Uterus (tissue), 4 donors: ENCODE data around the gene GRIK2. TPM values are rescaled to one million over a fixed set of nuclear protein-coding genes. Genes with fewer than 3 reads are reported as not detected.

Experiments
- DNase-seq, 2 donors: peaks; one replicate each; pipeline ENCODE4 v3.0.0-alpha.2; 2019 to 2020
- H3K27ac ChIP-seq, 2 donors: fragments of 200-600 bp; sonication (generic); 1 replicate in 1 of 2; 2 replicates in 1 of 2; pipeline ENCODE4 v1.5.1; 2016 to 2018
- H3K27me3 ChIP-seq, 2 donors: fragments of 200-600 bp; sonication (generic); one replicate each; pipeline ENCODE4 v1.5.1; 2018 to 2019; ENCODE audit warnings: control low read depth in 1 of 2
- H3K36me3 ChIP-seq, 2 donors: fragments of 200-600 bp; sonication (generic); one replicate each; pipeline ENCODE4 v1.5.1; 2019; ENCODE audit warnings: control low read depth in 1 of 2
- H3K4me1 ChIP-seq, 2 donors: fragments of 200-600 bp; sonication (generic); one replicate each; pipeline ENCODE4 v1.5.1; 2018 to 2019; ENCODE audit warnings: control low read depth in 1 of 2
- H3K4me3 ChIP-seq, 2 donors: fragments of 200-600 bp; sonication (generic); 1 replicate in 1 of 2; 2 replicates in 1 of 2; pipeline ENCODE4 v1.5.1; 2018 to 2019; ENCODE audit warnings: mild to moderate bottlenecking in 1 of 2
- H3K9me3 ChIP-seq, 2 donors: fragments of 200-600 bp; sonication (generic); one replicate each; pipeline ENCODE4 v1.5.1; 2019; ENCODE audit warnings: control low read depth in 1 of 2
- CTCF ChIP-seq, 4 experiments: fragments of 200-600 bp in 2 of 4; fragments of 450-650 bp in 2 of 4; sonication (generic) in 2 of 4; IDR thresholded peaks; one replicate each; pipeline ENCODE4 v1.5.1; 2016 to 2019; ENCODE audit warnings: antibody characterized with exemption in 4 of 4, mild to moderate bottlenecking in 2 of 4, moderate library complexity in 1 of 4
- POLR2A ChIP-seq, 2 donors: fragments of 450-650 bp; IDR thresholded peaks; one replicate each; pipeline ENCODE4 v1.6.1; 2016; ENCODE audit warnings: antibody characterized with exemption in 2 of 2, mild to moderate bottlenecking in 1 of 2, moderate library complexity in 1 of 2
- intact Hi-C: fragments of 100-400 bp; cut with DNase I; formaldehyde crosslinking; loops from one replicate; pipeline ENCODE4 v1.15.1; 2023; ENCODE audit warnings: low total_unique reads
- total RNA-seq, 4 donors: library from RNA; depleted of rRNA in 3 of 4; stranded (reverse); fragments of >200 nt in 3 of 4; gene quantifications; one replicate each; pipeline versions ENCODE4 v1.1.0 to v1.2.4, GENCODE V29; 2014 to 2023
- donor health status: DM: yes; HTN: yes; CAD: no.

The GRIK2 gene
- total RNA-seq, 4 donors from 2014 or later: 0.76 to 13.1 TPM; not detected in 2

GRCh38 chr6:101450901-101451300, 57.4 kb downstream of the GRIK2 start:
- no peak overlapping the region for H3K4me3 ChIP-seq
- TF ChIP-seq POLR2A (IDR thresholded peaks at IDR 0.05) (no peak), CTCF (IDR thresholded peaks at IDR 0.05) (no peak)
- H3K27ac ChIP-seq: no peak overlapping the region
- DNase-seq: no peak
- H3K36me3 ChIP-seq: no peaks in the 10 kb centered on the region
- H3K9me3 ChIP-seq: no peaks in the 10 kb centered on the region
- H3K27me3 ChIP-seq: no peaks in the 10 kb centered on the region
- intact Hi-C loops: no loop called here
- H3K4me1 ChIP-seq: no peaks in the 10 kb centered on the region

- H3K4me3 ChIP-seq: no peak overlapping the region
- no peaks in the 10 kb centered on the region for H3K9me3 ChIP-seq
- H3K27me3 ChIP-seq: no peaks in the 10 kb centered on the region
- no peak for TF ChIP-seq CTCF (IDR thresholded peaks at IDR 0.05)
- no peak for TF ChIP-seq POLR2A (IDR thresholded peaks at IDR 0.05)
- H3K36me3 ChIP-seq: no peaks in the 10 kb centered on the region
- H3K4me1 ChIP-seq: no peaks in the 10 kb centered on the region
- intact Hi-C loops: no loop called here
- no peak overlapping the region for H3K27ac ChIP-seq
- no peak for DNase-seq
Observed at GRCh38 chr6:101451981-101452380, 58.5 kb downstream of the GRIK2 start.

GRCh38 chr6:101453221-101453620, 59.7 kb downstream of the GRIK2 start:
- no peaks in the 10 kb centered on the region for H3K36me3 ChIP-seq
- DNase-seq: no peak
- H3K4me1 ChIP-seq: no peaks in the 10 kb centered on the region
- intact Hi-C loops: no loop called here
- TF ChIP-seq CTCF (IDR thresholded peaks at IDR 0.05) (no peak), POLR2A (IDR thresholded peaks at IDR 0.05) (no peak)
- no peaks in the 10 kb centered on the region for H3K27me3 ChIP-seq
- H3K9me3 ChIP-seq: no peaks in the 10 kb centered on the region
- no peak overlapping the region for H3K27ac ChIP-seq
- H3K4me3 ChIP-seq: no peak overlapping the region

- no peak for TF ChIP-seq CTCF (IDR thresholded peaks at IDR 0.05)
- no peak for TF ChIP-seq POLR2A (IDR thresholded peaks at IDR 0.05)
- H3K9me3 ChIP-seq: no peaks in the 10 kb centered on the region
- H3K4me3 ChIP-seq: no peak overlapping the region
- no peaks in the 10 kb centered on the region for H3K4me1 ChIP-seq
- H3K27ac ChIP-seq: no peak overlapping the region
- no peak for DNase-seq
- no peaks in the 10 kb centered on the region for H3K27me3 ChIP-seq
- H3K36me3 ChIP-seq: no peaks in the 10 kb centered on the region
- intact Hi-C loops: no loop called here
Observed at GRCh38 chr6:101454106-101454676, 60.7 kb downstream of the GRIK2 start.

- Histone ChIP-seq H3K9me3 (no peaks in the 10 kb centered on the region), H3K4me1 (no peaks in the 10 kb centered on the region), H3K36me3 (no peaks in the 10 kb centered on the region), H3K27me3 (no peaks in the 10 kb centered on the region), H3K27ac (no peak overlapping the region), H3K4me3 (no peak overlapping the region)
- intact Hi-C loops: no loop called here
- TF ChIP-seq CTCF (IDR thresholded peaks at IDR 0.05) (no peak), POLR2A (IDR thresholded peaks at IDR 0.05) (no peak)
- DNase-seq: no peak
Observed at GRCh38 chr6:101458336-101458735, 64.8 kb downstream of the GRIK2 start.
